GM19238 (cell line): ENCODE data around the gene RELL1.

ENCODE experiments used
- DNase-seq: peaks from one replicate; pipeline ENCODE4 v3.0.0; 2011; ENCODE audit warnings: low spot score; ENCODE audit not compliant: insufficient read length

The RELL1 gene, protein sequence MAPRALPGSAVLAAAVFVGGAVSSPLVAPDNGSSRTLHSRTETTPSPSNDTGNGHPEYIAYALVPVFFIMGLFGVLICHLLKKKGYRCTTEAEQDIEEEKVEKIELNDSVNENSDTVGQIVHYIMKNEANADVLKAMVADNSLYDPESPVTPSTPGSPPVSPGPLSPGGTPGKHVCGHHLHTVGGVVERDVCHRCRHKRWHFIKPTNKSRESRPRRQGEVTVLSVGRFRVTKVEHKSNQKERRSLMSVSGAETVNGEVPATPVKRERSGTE

DNA sequence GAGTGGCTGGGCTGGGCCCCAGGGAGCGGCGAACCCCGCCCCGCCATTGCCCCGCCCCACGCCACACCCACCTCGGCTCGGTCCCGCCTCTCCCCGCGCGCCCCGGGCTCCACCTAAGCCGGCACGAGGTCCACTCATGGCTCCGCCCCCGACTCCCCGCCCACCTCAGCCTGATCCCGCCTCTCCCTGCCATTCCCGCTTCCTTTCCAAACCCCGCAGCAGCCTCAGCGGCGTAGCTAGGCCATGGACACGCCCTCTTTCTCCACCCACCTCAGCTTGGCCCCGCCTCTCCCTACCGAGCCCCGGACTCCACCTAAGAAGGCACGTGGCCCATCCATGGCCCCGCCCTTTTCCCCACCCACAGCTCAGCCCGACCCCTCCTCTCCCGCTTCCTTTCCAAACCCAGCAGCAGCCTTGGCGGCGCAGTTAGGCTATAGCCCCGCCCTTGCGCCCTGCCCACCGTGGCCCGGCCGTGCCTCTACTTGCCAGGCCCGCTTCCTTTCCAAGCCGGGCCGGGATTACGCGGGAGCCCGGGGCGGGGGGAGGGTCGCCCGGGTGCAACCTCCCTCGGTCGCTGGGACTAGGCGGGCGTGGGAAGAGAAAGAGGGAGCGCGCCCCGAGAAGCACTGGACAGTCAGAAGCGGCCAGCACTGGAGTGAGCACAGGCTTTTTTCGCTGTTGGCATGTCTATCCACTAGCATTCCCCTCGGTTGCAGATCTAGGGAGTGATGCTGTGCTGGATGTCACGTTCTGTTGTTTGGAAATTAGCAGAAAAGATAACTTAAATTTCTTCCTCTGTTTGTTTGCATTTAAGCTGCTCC is at the start of gene RELL1:
Gene RELL1, minus strand, starts transcription at position 4 of the 821 bp plus-strand sequence. CDS start 89 bp downstream, outside the sequence.
- DNase-seq, result peak; percentile 81

DNA sequence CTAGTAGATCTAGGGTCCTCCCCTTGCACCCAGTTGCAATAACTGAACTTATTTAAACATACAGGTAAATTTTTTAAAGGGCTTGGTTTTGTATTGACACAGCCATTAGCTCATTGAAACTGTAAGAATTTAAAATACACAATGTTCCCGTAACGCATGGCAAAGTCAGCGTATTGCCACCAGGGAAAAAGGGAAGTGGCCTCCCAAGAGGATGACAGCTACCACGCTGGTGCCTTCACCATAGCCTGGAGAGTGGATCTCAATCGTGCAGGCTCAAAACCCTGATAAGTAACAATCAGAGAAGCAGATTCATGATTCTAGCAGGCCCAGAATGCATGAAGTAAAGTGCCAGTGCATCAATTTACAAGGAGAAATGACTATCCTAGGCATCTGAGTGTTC is 49.4 kb upstream of the RELL1 start:
- DNase-seq, result no peak

DNA sequence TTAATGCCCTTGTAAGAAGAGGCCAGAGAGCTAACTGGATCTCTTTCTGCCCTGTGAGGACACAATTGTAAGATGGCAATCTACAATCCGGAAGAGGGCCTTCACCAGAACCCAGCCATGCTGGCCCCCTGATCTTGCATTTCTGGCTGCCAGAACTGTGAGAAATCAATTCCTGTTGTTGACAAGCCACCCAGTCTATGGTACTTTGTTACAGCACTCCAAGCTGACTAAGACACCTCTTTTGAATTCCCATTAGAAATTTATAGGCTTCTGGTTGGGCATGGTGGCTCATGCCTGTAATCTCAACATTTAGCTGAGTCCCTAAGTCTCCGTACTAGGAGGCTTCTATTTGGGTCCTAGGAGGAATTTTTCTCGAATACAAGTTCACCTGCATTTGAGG is 48.8 kb upstream of the RELL1 start:
- no peak for DNase-seq

DNA sequence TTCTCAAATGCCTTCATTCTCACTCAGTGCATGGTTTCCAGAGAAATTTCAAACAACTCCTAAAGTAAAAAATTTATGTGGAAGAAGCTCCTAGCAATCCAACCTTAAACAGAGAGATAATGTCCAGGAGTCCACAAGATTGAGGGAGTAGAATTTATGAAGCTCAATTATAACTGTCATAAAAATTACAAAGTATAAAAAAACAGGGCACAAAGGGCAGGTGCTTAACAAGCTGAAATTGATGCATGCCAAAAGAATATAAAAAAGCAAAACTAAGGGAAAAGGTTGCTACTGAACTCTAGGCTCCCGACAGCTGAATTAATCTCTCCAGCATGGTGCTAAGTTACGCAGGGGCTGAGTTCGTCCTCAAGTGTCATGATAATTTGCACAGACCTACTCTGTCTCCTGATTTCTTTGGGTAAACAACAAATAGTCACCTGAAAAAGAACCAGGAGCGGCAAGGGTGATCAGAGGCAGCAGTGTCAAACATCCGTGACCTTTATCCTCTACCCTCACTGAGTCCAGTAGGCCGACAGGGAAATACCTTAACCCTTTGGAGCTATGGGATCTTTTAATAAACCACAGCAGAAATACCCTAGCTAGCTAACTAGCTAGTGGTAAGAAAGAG is 47.2 kb upstream of the RELL1 start:
- DNase-seq, result no peak

DNA sequence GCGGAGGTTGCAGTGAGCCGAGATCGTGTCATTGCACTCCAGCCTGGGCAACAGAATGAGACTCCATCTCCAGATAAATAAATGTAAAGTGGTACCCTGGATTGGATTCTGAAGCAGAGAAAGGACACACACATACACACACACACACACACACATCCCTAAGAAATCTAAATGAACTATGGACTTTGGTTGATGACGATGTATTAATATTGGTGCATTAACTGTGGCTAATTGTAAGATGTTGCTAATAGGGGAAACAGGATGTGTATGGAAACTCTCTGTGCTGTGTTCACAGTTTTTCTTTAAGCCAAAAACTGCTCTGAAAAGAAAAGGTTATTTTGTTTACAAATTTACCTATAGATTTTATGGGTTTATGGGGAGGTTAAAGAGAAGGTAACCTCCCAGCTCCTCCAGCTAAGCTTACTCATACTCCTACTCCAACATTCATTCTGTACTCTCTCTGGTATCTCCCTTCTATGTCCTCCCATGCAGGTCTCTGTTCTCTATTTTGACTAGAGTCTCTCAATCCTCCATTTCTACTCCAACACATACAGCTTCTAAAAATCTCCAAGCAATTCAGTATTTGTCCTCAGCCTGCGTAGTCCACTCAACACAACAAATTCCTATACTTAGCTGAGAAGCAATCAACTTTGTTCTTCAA is 46.5 kb upstream of the RELL1 start:
- DNase-seq, result no peak

DNA sequence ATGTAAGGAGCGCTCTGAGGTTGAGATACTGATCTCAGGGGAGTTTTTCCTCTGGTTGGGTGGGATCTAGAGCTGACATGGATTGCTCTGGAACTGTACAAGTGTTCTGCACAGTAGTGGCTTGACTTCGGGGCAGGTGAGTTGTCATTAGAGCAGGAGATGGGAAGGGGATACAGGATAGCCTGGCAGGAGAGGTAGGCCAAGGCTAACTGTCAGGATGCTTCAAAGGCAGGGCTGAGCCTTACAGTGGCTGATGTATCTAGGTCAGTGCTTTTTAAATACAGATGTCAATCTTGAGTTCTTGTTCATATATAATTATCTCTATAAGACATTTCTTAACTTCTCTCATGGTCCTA is 43.5 kb upstream of the RELL1 start:
- no peak for DNase-seq

DNA sequence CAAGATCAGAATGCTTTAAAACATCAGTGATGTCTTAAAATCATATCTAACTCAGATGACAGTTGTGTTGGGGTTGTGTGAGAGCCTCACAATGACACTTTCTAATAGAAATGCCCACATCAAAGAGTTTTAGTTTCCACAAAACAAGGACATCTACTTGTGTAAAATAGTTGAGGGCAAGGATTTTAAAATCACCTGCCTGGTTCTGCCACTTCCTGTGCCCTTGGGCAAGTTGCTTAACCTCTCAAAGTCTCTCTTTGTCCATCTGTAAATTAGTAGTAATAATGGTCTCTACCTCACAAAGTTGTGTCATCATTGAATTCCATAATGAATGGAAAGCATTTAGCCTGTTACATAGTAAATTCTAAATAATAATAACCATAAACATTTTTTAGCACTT is 41.9 kb upstream of the RELL1 start:
- no peak for DNase-seq

DNA sequence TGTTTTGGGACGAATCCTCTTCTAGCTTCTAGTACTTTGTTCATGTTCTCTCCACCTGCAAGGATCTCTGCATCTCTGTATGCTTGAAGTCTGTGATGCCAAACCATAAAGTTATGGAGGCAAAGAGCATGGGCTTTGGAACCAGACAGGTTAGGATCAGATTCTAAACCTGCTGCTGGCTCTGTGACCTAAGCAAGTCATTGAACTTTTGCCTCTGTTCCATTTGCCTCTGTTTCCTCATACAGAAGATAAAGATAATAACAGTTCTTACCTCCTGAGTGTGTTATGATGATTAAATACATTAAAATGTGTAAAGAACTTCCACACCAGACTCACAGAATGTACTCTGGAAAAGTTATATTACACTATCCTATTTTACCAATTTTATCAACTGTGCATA is 41.5 kb upstream of the RELL1 start:
- no peak for DNase-seq

DNA sequence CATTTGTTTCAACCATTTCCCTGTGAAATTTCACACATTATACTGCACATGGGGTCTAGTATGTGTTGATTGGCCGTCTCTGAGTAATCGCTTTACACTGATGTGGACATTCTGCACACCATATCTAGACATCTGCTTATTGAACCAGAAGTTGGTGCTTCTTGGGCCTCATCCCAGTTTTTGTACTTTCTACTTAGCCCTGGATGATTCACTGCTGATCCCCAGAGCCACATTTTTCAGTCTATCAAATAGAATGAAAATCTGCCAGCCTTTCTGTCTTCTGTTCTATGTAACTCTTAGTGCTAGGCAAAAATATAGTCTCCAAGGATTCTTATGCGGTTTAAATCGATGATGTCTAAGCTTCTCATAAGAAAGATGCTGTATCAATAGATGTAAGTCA is 40.5 kb upstream of the RELL1 start:
- no peak for DNase-seq

DNA sequence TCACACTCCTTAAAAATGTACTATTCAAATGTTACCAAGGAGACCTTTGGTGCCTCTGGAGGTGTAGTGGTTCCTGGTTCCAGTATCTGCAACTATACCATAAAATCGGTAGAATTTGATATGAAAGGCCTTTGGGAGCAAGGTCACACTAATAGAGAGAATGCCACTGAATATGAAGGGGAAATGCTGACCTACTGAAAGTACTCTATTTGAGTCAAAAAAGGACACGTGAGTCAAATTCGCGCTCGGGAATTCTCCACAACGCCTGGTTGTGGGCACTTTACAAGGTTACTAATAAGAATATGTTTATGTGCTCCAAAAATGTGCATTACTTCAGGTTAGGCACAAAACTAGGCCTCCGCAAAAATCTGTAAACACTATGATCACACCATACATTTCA is 39.5 kb upstream of the RELL1 start:
- DNase-seq, result no peak

DNA sequence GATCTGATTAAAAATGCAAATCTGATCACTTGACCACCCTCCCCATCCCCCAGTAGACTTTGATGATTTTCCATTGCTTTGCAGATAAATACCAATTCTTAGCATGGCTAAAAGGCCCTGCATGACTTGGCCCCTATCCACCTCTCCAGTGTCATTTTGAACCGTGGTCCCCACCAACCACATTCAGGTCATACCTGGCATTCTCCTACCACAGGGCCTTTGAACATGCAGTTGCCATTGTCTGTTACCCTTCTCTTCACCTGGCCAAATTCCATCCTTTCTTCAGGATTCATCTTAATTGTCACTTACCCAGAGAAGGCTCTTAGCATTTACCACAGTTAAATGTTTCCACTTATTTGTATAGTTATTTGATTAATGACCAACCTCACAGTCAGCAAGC is 36.9 kb upstream of the RELL1 start:
- no peak for DNase-seq

DNA sequence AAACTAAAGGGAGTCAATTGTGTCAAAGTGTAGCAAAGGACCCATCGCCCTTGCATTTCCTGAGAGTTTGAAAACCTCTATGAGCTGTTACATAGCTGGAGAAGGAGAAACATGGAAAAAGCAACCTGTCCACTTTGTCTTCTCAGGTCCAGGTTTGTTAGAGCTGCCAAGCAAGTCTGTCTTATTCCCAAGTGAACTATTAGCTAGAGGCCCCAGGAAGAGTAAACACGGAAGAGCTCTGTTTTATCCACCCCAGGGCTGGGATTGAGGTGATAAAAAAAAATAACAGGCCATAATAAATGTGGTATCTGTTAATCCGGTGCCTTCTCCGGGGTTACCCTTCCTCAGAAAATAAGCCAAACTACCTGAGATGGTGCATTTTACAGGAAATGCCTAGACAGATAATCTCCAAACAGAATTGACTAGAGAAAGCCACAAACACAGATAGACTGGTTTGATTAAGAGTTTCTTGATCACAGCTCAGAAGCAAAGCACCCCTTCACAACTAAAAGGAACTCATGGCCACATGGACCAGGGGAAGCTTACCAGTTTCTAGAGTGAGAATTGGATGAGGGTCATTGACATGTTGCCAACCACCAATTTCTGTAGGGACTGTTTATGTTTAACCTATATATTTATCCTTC is 35.9 kb upstream of the RELL1 start:
- no peak for DNase-seq

DNA sequence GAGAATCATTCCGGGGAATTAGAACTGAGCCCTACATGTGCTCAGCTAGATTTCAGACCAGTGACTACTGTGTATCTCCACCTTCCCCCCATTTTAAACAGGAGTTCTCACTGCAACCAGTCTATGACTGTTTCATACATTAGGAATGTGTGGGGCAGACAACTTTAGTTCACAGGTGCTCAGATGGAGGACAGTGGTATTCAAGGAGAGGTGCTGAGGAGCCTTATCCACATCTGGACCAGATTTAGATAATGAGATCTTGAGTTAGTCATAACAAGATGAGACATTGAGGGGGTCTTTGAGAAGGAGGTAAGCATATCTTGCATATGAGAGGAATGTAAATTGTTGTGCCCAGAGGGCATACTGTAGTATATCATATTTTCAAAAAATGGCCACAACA is 32.8 kb upstream of the RELL1 start:
- no peak for DNase-seq

DNA sequence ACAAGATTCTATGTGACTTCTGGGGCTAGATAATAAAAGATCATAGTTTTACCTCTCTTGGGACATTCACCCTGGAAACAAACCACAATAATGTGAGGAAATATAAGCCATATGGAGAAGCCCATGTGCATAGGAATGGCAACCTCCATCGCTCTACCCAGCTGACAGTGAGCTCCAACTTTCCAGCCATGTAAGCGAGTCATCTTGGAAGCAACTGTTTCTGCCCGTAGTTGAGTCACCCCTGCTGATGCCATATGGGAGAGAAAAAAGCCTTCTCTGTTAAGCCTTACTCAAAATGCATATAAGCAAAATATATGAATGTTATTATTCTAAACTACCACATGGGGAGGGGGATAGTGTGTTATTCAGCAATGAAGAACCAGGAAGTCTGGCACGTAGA is 31.4 kb upstream of the RELL1 start:
- no peak for DNase-seq

DNA sequence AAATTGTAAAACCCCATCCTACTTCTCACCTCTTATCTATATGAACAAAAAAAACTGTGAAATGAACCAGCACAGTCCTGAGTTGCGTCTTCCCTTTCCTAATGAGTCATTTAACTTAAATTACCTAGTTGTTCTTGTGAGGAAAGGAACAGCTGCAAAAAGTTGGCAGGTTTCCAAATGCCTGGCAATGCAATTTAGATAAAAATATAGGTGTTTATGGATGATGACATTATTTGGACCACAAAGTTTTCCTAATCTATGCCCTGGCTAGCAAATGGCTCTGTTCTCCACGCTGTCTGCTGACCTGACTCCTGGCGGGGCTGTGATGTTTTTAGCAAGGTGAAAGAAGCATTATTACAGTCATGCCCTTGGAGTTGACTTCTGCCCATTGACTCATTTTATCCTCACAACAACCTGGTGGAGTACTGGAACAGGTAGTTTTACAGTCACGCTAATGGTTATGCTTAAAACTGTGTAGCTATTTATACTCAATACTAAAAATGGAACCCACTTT is 29.8 kb upstream of the RELL1 start:
- DNase-seq, result peak; percentile 9

DNA sequence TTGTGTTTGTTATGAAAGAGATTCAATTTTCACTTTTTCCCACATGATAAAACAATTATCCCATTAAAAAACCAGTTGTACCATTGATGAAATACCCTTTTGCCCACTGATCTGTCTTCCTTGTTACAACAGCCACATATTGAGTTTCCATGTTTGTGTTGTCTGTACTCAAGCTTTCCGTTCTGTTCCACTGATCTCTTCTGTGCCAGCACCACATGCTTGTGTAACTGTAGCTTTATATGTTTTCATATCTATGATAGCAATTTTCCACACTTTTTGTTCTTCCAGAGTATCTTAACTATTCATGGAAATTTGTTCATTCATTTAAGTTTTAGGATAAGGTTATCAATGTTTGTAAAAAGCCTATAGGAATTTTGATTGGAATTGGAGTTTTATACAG is 24.3 kb upstream of the RELL1 start:
- no peak for DNase-seq

DNA sequence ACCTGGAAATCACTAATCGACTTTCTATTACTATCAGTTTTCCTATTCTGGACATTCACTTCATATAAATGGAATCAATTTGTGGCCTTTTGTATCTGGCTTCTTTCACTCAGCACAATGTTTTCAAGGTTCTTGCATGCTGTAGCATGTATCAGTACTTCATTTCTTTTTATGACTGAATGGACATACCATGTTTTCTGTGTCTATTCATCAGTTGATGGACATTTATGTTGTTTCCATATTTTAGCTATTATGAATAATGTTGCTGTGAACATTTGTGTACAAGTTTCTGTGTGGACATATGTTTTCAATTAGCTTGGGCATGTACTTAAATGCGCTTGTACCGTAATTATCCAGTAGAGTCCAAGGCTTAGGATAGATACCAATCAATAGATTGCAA is 19.9 kb upstream of the RELL1 start:
- DNase-seq, result no peak

DNA sequence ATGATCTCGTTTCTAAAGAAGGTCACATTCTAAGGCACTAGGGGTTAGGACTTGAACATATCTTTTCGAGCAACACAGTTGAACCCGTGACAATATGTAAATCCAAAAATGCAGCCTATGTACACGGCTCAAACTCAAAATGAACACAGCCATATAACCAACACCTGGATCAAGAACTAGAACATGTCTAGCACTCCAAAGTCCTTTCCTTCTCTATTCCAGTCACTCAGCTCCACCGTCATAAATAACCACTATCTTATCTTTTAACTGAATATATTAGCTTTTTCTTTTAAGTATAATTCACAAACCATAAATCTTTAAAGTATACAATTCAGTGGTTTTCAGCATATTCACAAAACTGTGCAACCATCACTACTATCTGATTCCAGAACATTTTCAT is 19.4 kb upstream of the RELL1 start:
- DNase-seq, result no peak

DNA sequence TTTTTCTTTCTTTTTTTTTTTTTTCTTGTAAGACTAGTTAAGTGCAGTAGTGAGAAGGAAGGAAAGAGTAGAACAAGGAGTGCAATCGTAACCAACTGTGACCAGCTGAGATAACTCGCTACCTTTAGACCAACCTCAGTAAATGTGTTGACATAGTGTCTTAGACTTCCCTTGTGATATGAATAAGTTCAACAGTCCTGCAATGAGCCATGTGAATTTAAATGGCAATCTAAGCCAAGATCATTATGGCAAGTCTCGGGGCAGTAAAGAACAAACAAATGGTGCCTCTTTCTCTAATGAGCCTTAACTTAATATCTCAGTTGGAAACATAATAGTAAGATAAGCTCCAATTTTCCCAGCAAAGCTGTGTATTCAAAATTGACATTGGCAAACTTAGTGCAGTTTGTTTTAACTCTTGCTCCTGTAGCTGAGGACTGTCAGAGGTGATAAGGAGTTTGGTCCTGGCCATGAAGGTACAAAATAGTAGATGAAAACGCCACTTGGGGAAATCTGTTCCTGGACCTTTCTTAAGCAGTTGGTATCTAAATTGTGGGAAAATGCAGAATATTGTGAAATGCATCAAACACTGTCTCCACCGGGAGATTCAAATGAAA is 13.8 kb upstream of the RELL1 start:
- no peak for DNase-seq

DNA sequence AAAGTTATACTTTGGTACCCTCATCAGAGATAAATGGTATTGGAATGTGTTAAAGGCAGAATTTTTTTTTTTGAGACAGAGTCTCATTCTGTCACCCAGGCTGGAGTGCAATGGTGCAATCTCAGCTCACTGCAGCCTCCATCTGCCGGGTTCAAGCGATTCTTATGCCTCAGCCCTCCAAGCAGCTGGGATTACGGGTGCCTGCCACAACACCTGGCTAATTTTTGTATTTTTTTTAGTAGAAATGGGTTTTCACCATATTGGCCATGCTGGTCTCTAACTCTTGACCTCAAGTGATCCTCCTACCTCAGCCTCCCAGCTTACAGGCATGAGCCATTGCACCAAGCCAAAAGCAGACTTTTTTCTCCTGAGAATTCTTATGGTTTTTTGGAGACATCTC is 11.4 kb upstream of the RELL1 start:
- DNase-seq, result no peak
